ENCODE measurements around the gene CEP112.

The CEP112 gene

GRCh38 chr17:65586899-65587298 lies 605.0 kb downstream of the CEP112 start:
- Histone ChIP-seq H3K4me3 (ENCODE audit: insufficient read depth, low read length, poor library complexity, severe bottlenecking) (no peak overlapping the region), H2AFZ (ENCODE audit: low read depth, low read length, severe bottlenecking) (no peak overlapping the region), H3K36me3 (ENCODE audit: low read length) (no peaks in the 10 kb centered on the region), H3K9ac (ENCODE audit: low read length) (no peak overlapping the region), H3K27ac (ENCODE audit: low read depth, low read length) (no peak overlapping the region), H3F3A (ENCODE audit: insufficient read depth) (no peaks in the 10 kb centered on the region), H3K79me2 (ENCODE audit: insufficient read depth, low read length) (no peaks in the 10 kb centered on the region), H3K9me3 (ENCODE audit: insufficient read depth, low read length) (no peaks in the 10 kb centered on the region), H3K4me2 (ENCODE audit: low read depth, low read length, poor library complexity, severe bottlenecking) (no peak overlapping the region), H3K9me2 (replicated peaks; ENCODE audit: insufficient read depth, low read length) (no peaks in the 10 kb centered on the region), H4K20me1 (ENCODE audit: low read depth, low read length) (no peaks in the 10 kb centered on the region), H3K27me3 (ENCODE audit: low read length) (no peaks in the 10 kb centered on the region)
- TF ChIP-seq EZH2phosphoT487 (conservative IDR thresholded peaks at IDR 0.05; ENCODE audit: low read length) (no peak), CTCF (IDR thresholded peaks at IDR 0.05; ENCODE audit: insufficient read depth, low read length, poor library complexity, severe bottlenecking) (no peak)

All from SU-DHL-6 (cell line).